WERI-Rb-1 (cell line): ENCODE measurements around the gene ANO6.
"Not testable (repeated sequence)": the region's sequence is repeated elsewhere in the genome, so short reads cannot be mapped to it uniquely, and the experiment has no call there.

Experiments
- DNase-seq: peaks from one replicate; pipeline ENCODE4 v3.0.0-alpha.2; 2020
- H3K27ac ChIP-seq: fragments of 250-450 bp; sonication (Bioruptor Pico); 2 replicates; pipeline ENCODE4 v1.5.1; 2020; ENCODE audit warnings: mild to moderate bottlenecking, moderate library complexity
- H3K27me3 ChIP-seq: fragments of 250-450 bp; sonication (Bioruptor Pico); 2 replicates; pipeline ENCODE4 v1.5.1; 2021; ENCODE audit warnings: mild to moderate bottlenecking, low read depth, moderate library complexity; ENCODE audit not compliant: insufficient read depth, severe bottlenecking
- H3K36me3 ChIP-seq: fragments of 250-450 bp; sonication (Bioruptor Pico); 2 replicates; pipeline ENCODE4 v1.5.1; 2020; ENCODE audit warnings: mild to moderate bottlenecking, moderate library complexity
- H3K4me3 ChIP-seq: 2 replicates; pipeline ENCODE4 v1.5.1; 2011; ENCODE audit warnings: low read depth, mild to moderate bottlenecking, control low read depth, low read length
- H3K9me3 ChIP-seq: fragments of 250-450 bp; sonication (Bioruptor Pico); 2 replicates; pipeline ENCODE4 v1.5.1; 2021; ENCODE audit warnings: mild to moderate bottlenecking, moderate library complexity; ENCODE audit not compliant: severe bottlenecking
- CTCF ChIP-seq: IDR thresholded peaks from 2 replicates; pipeline ENCODE4 v1.5.1; 2011; ENCODE audit warnings: low read depth, mild to moderate bottlenecking, control low read depth, inconsistent platforms, low read length

The ANO6 gene

GRCh38 chr12:45235087-45236025 lies 19.5 kb downstream of the ANO6 start:
- no peaks in the 10 kb centered on the region for H3K27me3 ChIP-seq
- H3K36me3 ChIP-seq, result no peaks in the 10 kb centered on the region
- no peak overlapping the region for H3K27ac ChIP-seq
- no peak overlapping the region for H3K4me3 ChIP-seq
- H3K9me3 ChIP-seq, result no peaks in the 10 kb centered on the region
- no peak for TF ChIP-seq CTCF
- no peak for DNase-seq

- H3K9me3 ChIP-seq, H3K36me3 ChIP-seq, DNase-seq, H3K4me3 ChIP-seq, H3K27ac ChIP-seq, H3K27me3 ChIP-seq: not testable (repeated sequence)
Observed at GRCh38 chr12:45236383-45236782, 20.5 kb downstream of the ANO6 start.

GRCh38 chr12:45242180-45242579 lies 26.3 kb downstream of the ANO6 start:
- DNase-seq, result no peak
- no peak for TF ChIP-seq CTCF
- Histone ChIP-seq H3K27me3 (no peaks in the 10 kb centered on the region), H3K9me3 (no peaks in the 10 kb centered on the region), H3K36me3 (no peaks in the 10 kb centered on the region), H3K4me3 (no peak overlapping the region), H3K27ac (no peak overlapping the region)

GRCh38 chr12:45243963-45244362 lies 28.1 kb downstream of the ANO6 start:
- DNase-seq, result no peak
- TF ChIP-seq CTCF, result no peak
- Histone ChIP-seq H3K9me3 (no peaks in the 10 kb centered on the region), H3K4me3 (no peak overlapping the region), H3K36me3 (no peaks in the 10 kb centered on the region), H3K27ac (no peak overlapping the region), H3K27me3 (no peaks in the 10 kb centered on the region)

- H3K9me3 ChIP-seq, result no peaks in the 10 kb centered on the region
- H3K4me3 ChIP-seq, result no peak overlapping the region
- H3K36me3 ChIP-seq, result no peaks in the 10 kb centered on the region
- no peak for DNase-seq
- no peak overlapping the region for H3K27ac ChIP-seq
- TF ChIP-seq CTCF, result no peak
- H3K27me3 ChIP-seq, result no peaks in the 10 kb centered on the region
Observed at GRCh38 chr12:45244561-45245343, 28.9 kb downstream of the ANO6 start.

GRCh38 chr12:45246236-45246635 lies 30.3 kb downstream of the ANO6 start:
- H3K36me3 ChIP-seq, result no peaks in the 10 kb centered on the region
- TF ChIP-seq CTCF, result no peak
- DNase-seq, result no peak

More at GRCh38 chr12:45246236-45246635, 30.3 kb downstream of the ANO6 start:
- no peak overlapping the region for H3K4me3 ChIP-seq
- no peaks in the 10 kb centered on the region for H3K27me3 ChIP-seq
- H3K9me3 ChIP-seq, result no peaks in the 10 kb centered on the region
- no peak overlapping the region for H3K27ac ChIP-seq
